Mesothelial cell of epicardium (in vitro differentiated cells): Measurements from ENCODE around the gene TMX2. TPM values are rescaled to one million over a fixed set of nuclear protein-coding genes. Genes with fewer than 3 reads are reported as not detected.

ENCODE experiments used
- DNase-seq, 2 experiments: peaks; one replicate each; pipeline ENCODE4 v3.0.0; 2021; ENCODE audit warnings: low spot score in 2 of 2; ENCODE audit not compliant: unreplicated experiment in 2 of 2
- H3K27ac Mint-ChIP-seq: 2 replicates; pipeline ENCODE4 v1.8.0; 2021; ENCODE audit warnings: mixed read lengths
- H3K27me3 Mint-ChIP-seq: 2 replicates; pipeline ENCODE4 v1.8.0; 2021; ENCODE audit warnings: low read depth, mixed read lengths
- H3K36me3 Mint-ChIP-seq: 2 replicates; pipeline ENCODE4 v1.8.0; 2021; ENCODE audit warnings: mixed read lengths
- H3K4me1 Mint-ChIP-seq: 2 replicates; pipeline ENCODE4 v1.8.0; 2021; ENCODE audit warnings: mixed read lengths
- H3K4me3 Mint-ChIP-seq: 2 replicates; pipeline ENCODE4 v1.8.0; 2021; ENCODE audit warnings: mild to moderate bottlenecking, moderate library complexity, mixed read lengths
- H3K9me3 Mint-ChIP-seq: 2 replicates; pipeline ENCODE4 v1.8.0; 2021; ENCODE audit warnings: mixed read lengths
- total RNA-seq: library from RNA; stranded (reverse); gene quantifications from 3 replicates; pipeline ENCODE4 v1.2.1, GENCODE V29; 2021
- TF ChIP-seq, protein P1 (sequence below): fragments of 200-600 bp; sonication (generic); IDR thresholded peaks from one replicate; pipeline ENCODE4 v1.5.0; 2021; ENCODE audit warnings: antibody characterized with exemption; ENCODE audit not compliant: unreplicated experiment

The TMX2 gene
- total RNA-seq, 1 donor from 2014 or later, result 62.8 TPM

GRCh38 chr11:57741132-57742086 lies 29.0 kb downstream of the TMX2 start, which contains the start of gene SELENOH:
SELENOH (plus strand) TSS chr11:57741491; CDS start chr11:57741596, 105 bp downstream.
- peak; percentile 85 to 94 for DNase-seq
- Mint-ChIP-seq H3K27me3 (no peaks in the 10 kb centered on the region), H3K36me3 (peaks cover 19% of the 10 kb centered on the region), H3K4me1 (peaks cover 13% of the 10 kb centered on the region), H3K27ac (peak within 1 kb of the TSS; percentile 100), H3K4me3 (peak within 1 kb of the TSS; percentile 94), H3K9me3 (no peaks in the 10 kb centered on the region)
- TF ChIP-seq, protein P1, sequence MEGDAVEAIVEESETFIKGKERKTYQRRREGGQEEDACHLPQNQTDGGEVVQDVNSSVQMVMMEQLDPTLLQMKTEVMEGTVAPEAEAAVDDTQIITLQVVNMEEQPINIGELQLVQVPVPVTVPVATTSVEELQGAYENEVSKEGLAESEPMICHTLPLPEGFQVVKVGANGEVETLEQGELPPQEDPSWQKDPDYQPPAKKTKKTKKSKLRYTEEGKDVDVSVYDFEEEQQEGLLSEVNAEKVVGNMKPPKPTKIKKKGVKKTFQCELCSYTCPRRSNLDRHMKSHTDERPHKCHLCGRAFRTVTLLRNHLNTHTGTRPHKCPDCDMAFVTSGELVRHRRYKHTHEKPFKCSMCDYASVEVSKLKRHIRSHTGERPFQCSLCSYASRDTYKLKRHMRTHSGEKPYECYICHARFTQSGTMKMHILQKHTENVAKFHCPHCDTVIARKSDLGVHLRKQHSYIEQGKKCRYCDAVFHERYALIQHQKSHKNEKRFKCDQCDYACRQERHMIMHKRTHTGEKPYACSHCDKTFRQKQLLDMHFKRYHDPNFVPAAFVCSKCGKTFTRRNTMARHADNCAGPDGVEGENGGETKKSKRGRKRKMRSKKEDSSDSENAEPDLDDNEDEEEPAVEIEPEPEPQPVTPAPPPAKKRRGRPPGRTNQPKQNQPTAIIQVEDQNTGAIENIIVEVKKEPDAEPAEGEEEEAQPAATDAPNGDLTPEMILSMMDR, result no peak

- Mint-ChIP-seq H3K27ac (peak overlapping the region; percentile 100), H3K4me1 (peaks cover 13% of the 10 kb centered on the region), H3K9me3 (no peaks in the 10 kb centered on the region), H3K36me3 (peaks cover 22% of the 10 kb centered on the region), H3K4me3 (peak overlapping the region; percentile 94), H3K27me3 (no peaks in the 10 kb centered on the region)
- TF ChIP-seq, protein P1, result no peak
- no peak for DNase-seq
These were observed 29.7 kb downstream of the TMX2 start for GRCh38 chr11:57742087-57742452.

GRCh38 chr11:57744357-57744756 lies 32.0 kb downstream of the TMX2 start:
- peaks cover 13% of the 10 kb centered on the region for H3K4me1 Mint-ChIP-seq
- H3K27ac Mint-ChIP-seq, result no peak overlapping the region
- TF ChIP-seq, protein P1, result no peak
- no peaks in the 10 kb centered on the region for H3K9me3 Mint-ChIP-seq
- H3K4me3 Mint-ChIP-seq, result peak overlapping the region; percentile 24
- no peak for DNase-seq
- peaks cover 14% of the 10 kb centered on the region for H3K36me3 Mint-ChIP-seq
- no peaks in the 10 kb centered on the region for H3K27me3 Mint-ChIP-seq

DNA sequence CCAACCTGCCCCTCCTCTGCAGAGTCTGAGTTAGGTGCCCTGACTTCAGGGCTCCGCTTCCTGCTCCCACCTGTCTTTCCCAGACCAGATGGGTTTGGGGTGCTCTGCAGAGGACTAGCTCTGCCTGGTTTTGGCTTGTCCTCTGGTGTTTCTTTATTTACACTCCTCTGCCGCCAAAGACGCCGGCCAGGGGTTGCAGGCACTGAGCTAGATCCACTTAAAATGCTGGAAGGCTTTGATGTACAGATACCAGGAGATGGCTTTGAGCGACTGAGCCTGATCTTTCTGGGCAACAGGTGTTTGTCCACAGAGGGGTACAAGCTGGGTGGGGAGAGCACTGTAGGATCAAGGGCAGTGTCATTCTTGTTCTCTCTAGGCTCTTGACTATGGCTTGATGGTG lies 32.8 kb downstream of the TMX2 start:
- TF ChIP-seq, protein P1, result no peak
- H3K4me3 Mint-ChIP-seq, result no peak overlapping the region
- no peaks in the 10 kb centered on the region for H3K27me3 Mint-ChIP-seq

GRCh38 chr11:57746920-57747319 lies 34.5 kb downstream of the TMX2 start:
- peaks cover 10% of the 10 kb centered on the region for H3K4me1 Mint-ChIP-seq
- peaks cover 16% of the 10 kb centered on the region for H3K36me3 Mint-ChIP-seq
- no peak for DNase-seq
- no peaks in the 10 kb centered on the region for H3K27me3 Mint-ChIP-seq
- peak overlapping the region; percentile 72 for H3K27ac Mint-ChIP-seq
- H3K4me3 Mint-ChIP-seq, result no peak overlapping the region
- no peaks in the 10 kb centered on the region for H3K9me3 Mint-ChIP-seq
- TF ChIP-seq, protein P1, result no peak

More for the DNA sequence above, 32.8 kb downstream of the TMX2 start:
- H3K4me1 Mint-ChIP-seq, result peaks cover 13% of the 10 kb centered on the region
- H3K36me3 Mint-ChIP-seq, result peaks cover 14% of the 10 kb centered on the region
- DNase-seq, result no peak
- peak overlapping the region; percentile 47 for H3K27ac Mint-ChIP-seq
- no peaks in the 10 kb centered on the region for H3K9me3 Mint-ChIP-seq
